ENCODE results near the gene PMP22.
A peak's percentile ranks its signal among the peaks of the same experiment; 100 is the strongest.

Gene PMP22

DNA sequence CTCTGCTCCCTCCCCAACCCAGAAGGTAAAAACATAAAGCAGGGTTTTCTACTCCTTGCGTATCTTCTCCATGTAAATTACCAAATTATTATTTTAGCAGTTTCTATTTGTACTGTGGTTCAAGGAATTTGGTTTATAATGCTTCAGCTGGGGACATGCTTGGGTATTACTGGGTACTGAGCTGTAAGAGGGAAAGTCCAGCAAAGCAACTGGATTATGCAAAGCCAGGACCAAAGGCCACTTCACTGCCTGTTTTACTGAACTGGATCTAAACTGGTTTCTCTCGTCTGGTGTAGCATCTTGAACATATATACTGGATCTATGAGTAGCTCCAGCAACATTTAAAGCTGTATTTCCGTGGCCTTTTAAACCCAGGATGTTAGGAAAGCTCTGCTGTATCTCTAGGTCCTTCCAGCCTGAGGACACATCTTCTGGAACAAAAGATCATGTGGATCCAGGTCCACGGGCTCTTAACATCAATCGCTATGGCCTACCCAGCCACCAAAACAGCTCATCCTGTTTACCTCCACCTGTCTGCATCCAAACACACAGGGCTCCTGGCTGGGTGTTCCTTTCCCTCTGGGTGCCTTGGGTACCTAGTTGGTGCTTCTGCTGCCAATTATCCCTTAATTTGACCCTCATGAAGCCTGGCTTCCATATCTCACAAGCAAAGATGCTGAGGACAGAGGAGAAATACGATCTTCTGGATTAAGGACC, 7.2 kb downstream of the PMP22 start:
- H3K9ac ChIP-seq (ENCODE audit: low read length in 5 of 5), result peak overlapping the region in 4 of 5 donors; percentile 15 to 70 (median 61)

DNA sequence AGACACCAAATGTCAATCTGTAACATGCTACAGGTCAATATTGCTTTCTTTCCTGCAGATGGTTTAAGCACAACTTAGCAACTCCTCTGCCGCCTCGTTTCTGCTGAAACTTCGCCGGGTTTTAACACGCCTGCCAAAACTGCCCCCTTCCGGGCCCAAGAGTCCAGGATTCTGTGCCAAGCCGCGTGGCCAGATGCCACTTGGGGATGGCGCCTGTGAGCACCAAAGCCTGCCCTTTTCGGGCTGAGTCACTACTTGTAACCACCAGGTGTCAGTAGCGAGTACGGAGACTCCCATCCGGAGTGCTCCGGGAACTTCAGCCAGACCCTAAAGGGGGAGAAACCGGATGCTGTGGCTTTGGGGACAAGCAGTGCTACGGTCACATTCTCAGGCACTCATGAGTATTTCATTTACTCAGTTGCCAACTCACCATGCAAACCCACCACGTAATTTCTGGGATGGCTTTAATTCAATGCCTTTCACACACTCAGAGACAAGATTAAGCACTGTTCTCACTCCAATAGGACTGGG, 7.8 kb downstream of the PMP22 start:
- Histone ChIP-seq H3K27ac (ENCODE audit: low read depth, low read length) (peak overlapping the region; percentile 98), H3K36me3 (ENCODE audit: control insufficient read depth in 5 of 5, insufficient read depth in 5 of 5, low read length in 5 of 5) (peaks cover 14 to 65% (median 57%) of the 10 kb centered on the region in 5 donors), H3K9ac (ENCODE audit: low read length in 5 of 5) (peak overlapping the region in 4 of 5 donors; percentile 9 to 65 (median 38)), H3K4me3 (ENCODE audit: low read depth in 1 of 5, low read length in 5 of 5) (peak overlapping the region; percentile 27 to 58 (median 34)), H3K4me1 (ENCODE audit: control insufficient read depth in 5 of 5, insufficient read depth in 5 of 5, low read length in 5 of 5) (peaks cover 10 to 90% (median 86%) of the 10 kb centered on the region in 5 donors), H3K27me3 (ENCODE audit: control insufficient read depth in 5 of 5, insufficient read depth in 4 of 5, low read length in 5 of 5) (no peaks in the 10 kb centered on the region), H3K9me3 (ENCODE audit: control insufficient read depth in 5 of 5, low read length in 5 of 5) (no peaks in the 10 kb centered on the region)

More for the DNA sequence above, 7.2 kb downstream of the PMP22 start:
- peak overlapping the region; percentile 21 to 54 (median 27) for H3K4me3 ChIP-seq (ENCODE audit: low read depth in 1 of 5, low read length in 5 of 5)
- H3K36me3 ChIP-seq (ENCODE audit: control insufficient read depth in 5 of 5, insufficient read depth in 5 of 5, low read length in 5 of 5), result peaks cover 14 to 59% (median 51%) of the 10 kb centered on the region in 5 donors
- peak overlapping the region; percentile 98 for H3K27ac ChIP-seq (ENCODE audit: low read depth, low read length)
- H3K4me1 ChIP-seq (ENCODE audit: control insufficient read depth in 5 of 5, insufficient read depth in 5 of 5, low read length in 5 of 5), result peaks cover 10 to 92% (median 87%) of the 10 kb centered on the region in 5 donors
- H3K9me3 ChIP-seq (ENCODE audit: control insufficient read depth in 5 of 5, low read length in 5 of 5), result no peaks in the 10 kb centered on the region
- no peaks in the 10 kb centered on the region for H3K27me3 ChIP-seq (ENCODE audit: control insufficient read depth in 5 of 5, insufficient read depth in 4 of 5, low read length in 5 of 5)

DNA sequence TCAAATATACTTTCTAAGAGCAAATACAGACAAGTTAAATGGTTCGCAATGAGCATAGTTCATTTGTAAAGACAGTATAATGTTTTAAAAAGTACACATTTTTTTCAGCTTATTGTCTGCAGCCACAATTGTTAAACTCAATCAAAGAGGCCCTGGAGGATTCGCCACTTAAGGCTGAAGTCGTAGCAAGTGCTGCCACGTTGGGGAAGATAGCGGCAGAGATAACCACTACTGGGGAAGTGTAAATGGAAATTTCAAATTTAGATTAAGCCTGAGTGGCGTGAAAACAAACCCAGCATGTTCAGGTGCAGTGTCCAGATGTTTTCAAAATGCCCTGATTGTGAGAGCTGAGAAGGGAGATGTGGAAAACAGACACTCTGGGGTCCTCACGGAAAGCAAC, 8.4 kb downstream of the PMP22 start:
- Histone ChIP-seq H3K4me3 (ENCODE audit: low read depth in 1 of 5, low read length in 5 of 5) (peak overlapping the region; percentile 27 to 58 (median 34)), H3K27ac (ENCODE audit: low read depth, low read length) (peak overlapping the region; percentile 37), H3K36me3 (ENCODE audit: control insufficient read depth in 5 of 5, insufficient read depth in 5 of 5, low read length in 5 of 5) (peaks cover 14 to 71% (median 63%) of the 10 kb centered on the region in 5 donors), H3K27me3 (ENCODE audit: control insufficient read depth in 5 of 5, insufficient read depth in 4 of 5, low read length in 5 of 5) (no peaks in the 10 kb centered on the region), H3K9ac (ENCODE audit: low read length in 5 of 5) (peak overlapping the region in 3 of 5 donors; percentile 9 to 62 (median 15)), H3K9me3 (ENCODE audit: control insufficient read depth in 5 of 5, low read length in 5 of 5) (no peaks in the 10 kb centered on the region), H3K4me1 (ENCODE audit: control insufficient read depth in 5 of 5, insufficient read depth in 5 of 5, low read length in 5 of 5) (peaks cover 10 to 91% (median 86%) of the 10 kb centered on the region in 5 donors)

DNA sequence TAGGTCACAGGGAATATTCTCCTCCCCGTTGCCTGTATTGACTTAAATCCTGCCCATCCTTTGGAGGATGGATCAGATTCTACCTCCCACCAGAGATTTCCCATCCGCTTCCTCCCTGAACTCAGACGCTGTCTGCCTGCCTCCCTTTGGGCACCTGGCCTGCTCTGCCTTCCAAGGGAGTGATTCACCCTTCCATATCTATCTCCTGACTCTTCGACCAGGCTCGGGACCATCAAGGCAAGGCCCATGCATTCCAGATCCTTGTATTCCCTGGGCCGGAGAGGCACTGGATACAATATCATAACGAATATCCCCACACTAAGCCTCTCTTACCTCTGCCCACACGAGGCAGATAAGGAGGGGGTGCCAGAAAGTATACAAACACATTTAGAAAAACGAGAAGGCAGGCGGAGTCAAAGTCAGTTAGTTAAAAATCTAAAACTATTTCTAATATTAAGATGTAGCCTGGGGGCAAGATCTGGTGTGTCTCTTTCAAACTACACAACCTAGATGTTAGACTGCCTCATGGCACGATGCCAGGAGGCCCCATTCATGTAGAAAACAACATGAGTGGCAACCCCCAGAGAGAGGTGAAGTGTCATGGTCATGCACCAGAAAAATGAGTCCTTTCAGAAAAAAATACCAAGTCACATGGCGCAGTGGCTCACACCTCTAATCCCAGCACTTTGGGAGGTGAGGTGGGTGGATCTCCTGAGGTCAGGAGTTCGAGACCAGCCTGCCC, 9.2 kb downstream of the PMP22 start:
- H3K4me1 ChIP-seq (ENCODE audit: control insufficient read depth in 5 of 5, insufficient read depth in 5 of 5, low read length in 5 of 5), result peaks cover 10 to 90% (median 85%) of the 10 kb centered on the region in 5 donors
- H3K9ac ChIP-seq (ENCODE audit: low read length in 5 of 5), result peak overlapping the region in 2 of 5 donors; percentile 15 to 48
- H3K27me3 ChIP-seq (ENCODE audit: control insufficient read depth in 5 of 5, insufficient read depth in 4 of 5, low read length in 5 of 5), result no peaks in the 10 kb centered on the region
- H3K36me3 ChIP-seq (ENCODE audit: control insufficient read depth in 5 of 5, insufficient read depth in 5 of 5, low read length in 5 of 5), result peaks cover 14 to 79% (median 71%) of the 10 kb centered on the region in 5 donors
- H3K4me3 ChIP-seq (ENCODE audit: low read depth in 1 of 5, low read length in 5 of 5), result no peak overlapping the region
- no peaks in the 10 kb centered on the region for H3K9me3 ChIP-seq (ENCODE audit: control insufficient read depth in 5 of 5, low read length in 5 of 5)
- peak overlapping the region; percentile 37 for H3K27ac ChIP-seq (ENCODE audit: low read depth, low read length)

DNA sequence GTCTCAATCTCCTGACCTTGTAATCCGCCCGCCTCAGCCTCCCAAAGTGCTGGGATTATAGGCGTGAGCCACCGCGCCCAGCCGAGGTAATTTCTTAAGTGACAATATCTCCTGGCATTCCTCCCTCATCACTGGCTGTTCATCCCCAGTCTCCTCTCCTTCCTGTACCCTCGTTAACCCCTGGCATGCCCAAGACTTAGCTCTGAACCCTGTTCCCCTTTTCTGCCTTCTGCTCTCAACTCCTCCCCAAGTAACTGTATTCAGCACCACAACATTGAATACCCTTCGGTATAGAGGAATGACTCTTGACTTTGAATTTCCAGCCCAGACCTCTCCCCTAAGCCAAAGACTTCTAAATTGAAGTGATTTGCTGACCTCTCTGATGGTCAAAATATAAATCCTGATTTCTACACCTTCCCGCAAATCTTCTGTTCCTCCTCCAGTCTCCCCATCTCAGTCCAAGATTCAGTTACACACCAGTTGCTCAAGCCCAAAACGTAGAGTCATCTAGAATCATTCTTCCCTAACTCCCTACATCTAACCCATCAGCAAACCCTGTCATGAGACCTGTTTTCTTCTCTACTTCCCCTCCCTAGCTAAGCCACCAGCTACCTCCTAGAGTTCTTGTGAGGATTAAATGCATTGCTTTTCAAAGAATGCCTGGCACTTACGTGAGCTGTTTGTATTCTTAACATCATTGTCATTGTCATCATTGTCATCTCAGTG, 14.8 kb downstream of the PMP22 start:
- H3K36me3 ChIP-seq (ENCODE audit: control insufficient read depth in 5 of 5, insufficient read depth in 5 of 5, low read length in 5 of 5), result peaks cover 20 to 76% (median 65%) of the 10 kb centered on the region in 5 donors

DNA sequence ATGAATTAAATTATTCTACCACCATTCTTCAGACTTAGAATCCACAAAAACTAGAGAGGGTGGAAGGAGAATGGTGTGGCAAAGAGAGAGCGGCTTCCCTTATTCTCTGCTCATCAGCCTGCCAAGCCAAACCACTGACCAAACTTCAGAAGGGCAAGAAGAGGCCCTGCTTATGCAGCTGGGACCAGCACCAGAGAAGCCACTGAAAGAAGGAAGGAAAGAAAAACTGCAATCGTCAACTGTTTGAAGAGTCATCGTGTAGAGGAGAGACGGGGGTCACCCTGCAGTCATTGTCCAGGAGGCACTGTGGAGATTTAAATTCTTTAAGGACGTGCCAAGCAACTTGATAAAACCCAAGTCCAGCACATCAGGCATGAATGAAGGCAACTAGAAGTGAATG, 15.6 kb downstream of the PMP22 start:
- Histone ChIP-seq H3K36me3 (ENCODE audit: control insufficient read depth in 5 of 5, insufficient read depth in 5 of 5, low read length in 5 of 5) (peaks cover 15 to 72% (median 61%) of the 10 kb centered on the region in 5 donors), H3K4me3 (ENCODE audit: low read depth in 1 of 5, low read length in 5 of 5) (no peak overlapping the region), H3K9ac (ENCODE audit: low read length in 5 of 5) (peak overlapping the region in 1 of 5 donors; percentile 5), H3K27ac (ENCODE audit: low read depth, low read length) (peak overlapping the region; percentile 48), H3K27me3 (ENCODE audit: control insufficient read depth in 5 of 5, insufficient read depth in 4 of 5, low read length in 5 of 5) (no peaks in the 10 kb centered on the region), H3K9me3 (ENCODE audit: control insufficient read depth in 5 of 5, low read length in 5 of 5) (no peaks in the 10 kb centered on the region), H3K4me1 (ENCODE audit: control insufficient read depth in 5 of 5, insufficient read depth in 5 of 5, low read length in 5 of 5) (peaks cover 2 to 85% (median 83%) of the 10 kb centered on the region in 5 donors)

More for the DNA sequence above, 14.8 kb downstream of the PMP22 start:
- H3K4me3 ChIP-seq (ENCODE audit: low read depth in 1 of 5, low read length in 5 of 5), result no peak overlapping the region
- H3K27me3 ChIP-seq (ENCODE audit: control insufficient read depth in 5 of 5, insufficient read depth in 4 of 5, low read length in 5 of 5), result no peaks in the 10 kb centered on the region
- peak overlapping the region in 1 of 5 donors; percentile 3 for H3K9ac ChIP-seq (ENCODE audit: low read length in 5 of 5)
- peaks cover 0 to 81% (median 77%) of the 10 kb centered on the region in 5 donors for H3K4me1 ChIP-seq (ENCODE audit: control insufficient read depth in 5 of 5, insufficient read depth in 5 of 5, low read length in 5 of 5)
- no peaks in the 10 kb centered on the region for H3K9me3 ChIP-seq (ENCODE audit: control insufficient read depth in 5 of 5, low read length in 5 of 5)
- H3K27ac ChIP-seq (ENCODE audit: low read depth, low read length), result peak overlapping the region; percentile 48

DNA sequence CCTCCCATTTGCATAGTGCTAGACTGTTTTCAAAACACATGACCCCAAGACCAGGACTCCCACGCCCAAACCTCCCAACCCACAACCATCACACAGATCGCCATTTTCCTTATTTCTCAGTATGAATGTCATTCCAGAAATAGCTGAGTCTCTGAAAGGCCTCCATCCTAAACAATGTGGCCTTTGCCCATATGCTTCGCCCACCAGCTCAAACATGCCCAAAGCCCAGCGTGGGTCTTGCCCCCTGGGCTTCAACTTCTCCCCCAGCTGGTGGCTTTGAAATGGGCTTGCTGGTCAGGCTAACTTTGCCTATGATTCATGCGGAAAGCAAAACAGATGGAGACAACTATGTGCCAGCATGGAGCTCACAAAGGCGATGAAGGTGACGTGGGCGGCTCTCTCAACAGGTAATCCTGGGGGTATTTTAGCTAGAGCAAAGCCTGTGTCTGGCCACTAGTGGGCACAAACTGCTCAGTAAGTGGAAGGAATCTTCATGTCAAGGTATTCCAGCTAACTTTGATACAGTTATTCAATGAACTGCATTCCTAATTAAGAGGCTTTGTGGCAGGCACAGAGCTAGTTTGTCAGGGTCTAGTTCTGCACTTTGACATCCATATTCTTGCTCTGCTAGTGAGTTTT, 17.1 kb downstream of the PMP22 start:
- no peak overlapping the region for H3K4me3 ChIP-seq (ENCODE audit: low read depth in 1 of 5, low read length in 5 of 5)
- H3K9me3 ChIP-seq (ENCODE audit: control insufficient read depth in 5 of 5, low read length in 5 of 5), result no peaks in the 10 kb centered on the region
- H3K27me3 ChIP-seq (ENCODE audit: control insufficient read depth in 5 of 5, insufficient read depth in 4 of 5, low read length in 5 of 5), result no peaks in the 10 kb centered on the region
- H3K9ac ChIP-seq (ENCODE audit: low read length in 5 of 5), result peak overlapping the region in 1 of 5 donors; percentile 4
- H3K36me3 ChIP-seq (ENCODE audit: control insufficient read depth in 5 of 5, insufficient read depth in 5 of 5, low read length in 5 of 5), result peaks cover 11 to 57% (median 46%) of the 10 kb centered on the region in 5 donors
- H3K27ac ChIP-seq (ENCODE audit: low read depth, low read length), result peak overlapping the region; percentile 19
- H3K4me1 ChIP-seq (ENCODE audit: control insufficient read depth in 5 of 5, insufficient read depth in 5 of 5, low read length in 5 of 5), result peaks cover 2 to 79% (median 72%) of the 10 kb centered on the region in 5 donors

DNA sequence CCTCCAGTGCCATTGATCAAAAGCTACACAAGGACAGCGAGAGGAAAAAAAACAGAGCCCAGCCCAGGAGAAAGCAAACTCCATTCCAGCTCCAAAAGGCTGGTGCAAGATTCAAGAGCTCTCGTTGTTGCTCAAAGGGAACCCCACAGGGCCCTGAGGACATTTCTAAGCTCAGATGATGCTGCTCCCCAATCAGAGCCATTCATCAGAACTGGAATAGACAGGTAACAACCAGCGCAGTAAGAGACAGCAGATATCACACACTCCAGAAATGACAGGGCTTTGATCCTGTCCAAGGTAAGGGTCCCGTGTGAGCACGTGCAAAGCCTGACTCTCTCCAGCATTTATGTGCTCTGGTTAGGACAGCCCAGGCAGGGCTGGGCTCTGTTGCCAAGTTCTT, 20.1 kb downstream of the PMP22 start:
- H3K4me3 ChIP-seq (ENCODE audit: low read depth in 1 of 5, low read length in 5 of 5), result peak overlapping the region in 1 of 5 donors; percentile 7
- H3K36me3 ChIP-seq (ENCODE audit: control insufficient read depth in 5 of 5, insufficient read depth in 5 of 5, low read length in 5 of 5), result peaks cover 9 to 38% (median 27%) of the 10 kb centered on the region in 5 donors
- H3K9me3 ChIP-seq (ENCODE audit: control insufficient read depth in 5 of 5, low read length in 5 of 5), result peaks cover 0 to 3% (median 0%) of the 10 kb centered on the region in 5 donors
- peaks cover 2 to 53% (median 49%) of the 10 kb centered on the region in 5 donors for H3K4me1 ChIP-seq (ENCODE audit: control insufficient read depth in 5 of 5, insufficient read depth in 5 of 5, low read length in 5 of 5)
- H3K9ac ChIP-seq (ENCODE audit: low read length in 5 of 5), result no peak overlapping the region
- H3K27ac ChIP-seq (ENCODE audit: low read depth, low read length), result peak overlapping the region; percentile 55
- no peaks in the 10 kb centered on the region for H3K27me3 ChIP-seq (ENCODE audit: control insufficient read depth in 5 of 5, insufficient read depth in 4 of 5, low read length in 5 of 5)

DNA sequence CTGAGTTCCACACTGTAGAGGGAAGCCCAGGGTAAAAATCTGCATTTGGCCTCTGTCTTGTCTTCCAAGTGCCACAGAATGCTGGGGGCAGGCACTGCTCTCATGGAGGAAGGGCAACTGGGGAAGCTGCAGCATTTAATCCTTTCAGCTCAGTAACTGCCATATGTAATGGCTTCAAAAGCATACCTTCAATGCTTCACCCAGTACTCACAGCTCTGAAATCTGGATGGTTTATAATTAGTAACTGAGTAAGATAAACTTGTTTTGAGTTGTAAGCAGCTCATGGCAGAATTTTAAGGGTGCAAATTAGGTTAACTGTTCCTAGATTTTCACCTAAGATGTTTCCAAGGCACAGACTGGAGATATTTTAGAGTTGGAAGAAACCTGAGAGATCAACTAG, 24.5 kb downstream of the PMP22 start:
- Histone ChIP-seq H3K27ac (ENCODE audit: low read depth, low read length) (peak overlapping the region; percentile 40), H3K36me3 (ENCODE audit: control insufficient read depth in 5 of 5, insufficient read depth in 5 of 5, low read length in 5 of 5) (peaks cover 35 to 52% (median 45%) of the 10 kb centered on the region in 5 donors), H3K9me3 (ENCODE audit: control insufficient read depth in 5 of 5, low read length in 5 of 5) (peaks cover 0 to 3% (median 0%) of the 10 kb centered on the region in 5 donors)

More for the DNA sequence above, 24.5 kb downstream of the PMP22 start:
- H3K4me1 ChIP-seq (ENCODE audit: control insufficient read depth in 5 of 5, insufficient read depth in 5 of 5, low read length in 5 of 5), result peaks cover 4 to 49% (median 44%) of the 10 kb centered on the region in 5 donors
- H3K27me3 ChIP-seq (ENCODE audit: control insufficient read depth in 5 of 5, insufficient read depth in 4 of 5, low read length in 5 of 5), result no peaks in the 10 kb centered on the region
- no peak overlapping the region for H3K9ac ChIP-seq (ENCODE audit: low read length in 5 of 5)
- no peak overlapping the region for H3K4me3 ChIP-seq (ENCODE audit: low read depth in 1 of 5, low read length in 5 of 5)

All from subcutaneous abdominal adipose tissue (tissue), 5 donors.